ENCODE measurements around the gene PGGT1B. TPM values are rescaled to one million over a fixed set of nuclear protein-coding genes. Genes with fewer than 3 reads are reported as not detected.

Gene PGGT1B
- total RNA-seq, 1 donor from 2014 or later = 45.4 TPM

- H3K4me2 ChIP-seq (ENCODE audit: low read length) = no peak overlapping the region
- no peaks in the 10 kb centered on the region for H3K27me3 Mint-ChIP-seq (ENCODE audit: low read depth, unreplicated experiment)
- FAIRE-seq (no peak), DNase-seq (ENCODE audit: low read depth) (no peak)
- H3K9me3 ChIP-seq (ENCODE audit: insufficient read depth, low read depth, low read length) = no peaks in the 10 kb centered on the region
- H3K9ac ChIP-seq (ENCODE audit: low read length) = no peak overlapping the region
- peaks cover 2% of the 10 kb centered on the region for H3K79me2 ChIP-seq (ENCODE audit: insufficient read depth, low read length)
- H3K36me3 ChIP-seq (ENCODE audit: insufficient read depth, low read length) = peaks cover 3% of the 10 kb centered on the region
- H2AFZ ChIP-seq (ENCODE audit: low read depth, low read length) = no peak overlapping the region
- H3K9me3 Mint-ChIP-seq (ENCODE audit: unreplicated experiment) = no peaks in the 10 kb centered on the region
- no peak overlapping the region for H3K27ac Mint-ChIP-seq (ENCODE audit: unreplicated experiment)
- no peaks in the 10 kb centered on the region for H3K4me1 Mint-ChIP-seq (ENCODE audit: low read depth, unreplicated experiment)
- TF ChIP-seq EZH2 (IDR thresholded peaks at IDR 0.05; ENCODE audit: insufficient read depth, low read length) = no peak
- no peak for TF ChIP-seq CTCF (IDR thresholded peaks at IDR 0.05; ENCODE audit: insufficient read depth, low read depth, low read length)
- H4K20me1 ChIP-seq (ENCODE audit: insufficient read depth, low read length) = no peaks in the 10 kb centered on the region
- H3K4me3 Mint-ChIP-seq (ENCODE audit: unreplicated experiment) = no peak overlapping the region
- no peak overlapping the region for H3K27ac ChIP-seq (ENCODE audit: low read depth, low read length)
- H3K4me1 ChIP-seq (ENCODE audit: insufficient read depth, low read length) = no peaks in the 10 kb centered on the region
- H3K36me3 Mint-ChIP-seq (ENCODE audit: low read depth, unreplicated experiment) = peaks cover 4% of the 10 kb centered on the region
- no peak overlapping the region for H3K4me3 ChIP-seq (ENCODE audit: insufficient read depth, low read depth, low read length)
- no peaks in the 10 kb centered on the region for H3K27me3 ChIP-seq (ENCODE audit: insufficient read depth, low read length)
Observed at GRCh38 chr5:115236599-115236998, 26.1 kb downstream of the PGGT1B start.

- DNase-seq (ENCODE audit: low read depth) = no peak
- Histone ChIP-seq H3K36me3 (ENCODE audit: insufficient read depth, low read length) (peaks cover 13% of the 10 kb centered on the region), H3K9me3 (ENCODE audit: insufficient read depth, low read depth, low read length) (no peaks in the 10 kb centered on the region), H2AFZ (ENCODE audit: low read depth, low read length) (no peak overlapping the region), H3K27ac (ENCODE audit: low read depth, low read length) (no peak overlapping the region), H3K4me3 (ENCODE audit: insufficient read depth, low read depth, low read length) (no peak overlapping the region), H3K27me3 (ENCODE audit: insufficient read depth, low read length) (no peaks in the 10 kb centered on the region), H4K20me1 (ENCODE audit: insufficient read depth, low read length) (peaks cover 11% of the 10 kb centered on the region), H3K4me1 (ENCODE audit: insufficient read depth, low read length) (no peaks in the 10 kb centered on the region), H3K79me2 (ENCODE audit: insufficient read depth, low read length) (no peaks in the 10 kb centered on the region), H3K4me2 (ENCODE audit: low read length) (no peak overlapping the region), H3K9ac (ENCODE audit: low read length) (no peak overlapping the region)
- Mint-ChIP-seq H3K9me3 (ENCODE audit: unreplicated experiment) (no peaks in the 10 kb centered on the region), H3K4me3 (ENCODE audit: unreplicated experiment) (no peak overlapping the region), H3K4me1 (ENCODE audit: low read depth, unreplicated experiment) (no peaks in the 10 kb centered on the region), H3K36me3 (ENCODE audit: low read depth, unreplicated experiment) (peaks cover 11% of the 10 kb centered on the region), H3K27me3 (ENCODE audit: low read depth, unreplicated experiment) (no peaks in the 10 kb centered on the region), H3K27ac (ENCODE audit: unreplicated experiment) (no peak overlapping the region)
- TF ChIP-seq EZH2 (IDR thresholded peaks at IDR 0.05; ENCODE audit: insufficient read depth, low read length) (no peak), CTCF (IDR thresholded peaks at IDR 0.05; ENCODE audit: insufficient read depth, low read depth, low read length) (no peak)
- no peak for FAIRE-seq
Observed at GRCh38 chr5:115231598-115231997, 31.1 kb downstream of the PGGT1B start.

GRCh38 chr5:115229606-115230005 is 33.1 kb downstream of the PGGT1B start:
- Mint-ChIP-seq H3K4me1 (ENCODE audit: low read depth, unreplicated experiment) (no peaks in the 10 kb centered on the region), H3K27me3 (ENCODE audit: low read depth, unreplicated experiment) (no peaks in the 10 kb centered on the region), H3K4me3 (ENCODE audit: unreplicated experiment) (no peak overlapping the region), H3K36me3 (ENCODE audit: low read depth, unreplicated experiment) (peaks cover 11% of the 10 kb centered on the region), H3K27ac (ENCODE audit: unreplicated experiment) (no peak overlapping the region), H3K9me3 (ENCODE audit: unreplicated experiment) (no peaks in the 10 kb centered on the region)
- no peak for FAIRE-seq
- no peaks in the 10 kb centered on the region for H3K9me3 ChIP-seq (ENCODE audit: insufficient read depth, low read depth, low read length)
- DNase-seq (ENCODE audit: low read depth) = no peak
- no peak overlapping the region for H3K4me3 ChIP-seq (ENCODE audit: insufficient read depth, low read depth, low read length)
- no peaks in the 10 kb centered on the region for H3K79me2 ChIP-seq (ENCODE audit: insufficient read depth, low read length)
- TF ChIP-seq EZH2 (IDR thresholded peaks at IDR 0.05; ENCODE audit: insufficient read depth, low read length) = no peak
- no peak for TF ChIP-seq CTCF (IDR thresholded peaks at IDR 0.05; ENCODE audit: insufficient read depth, low read depth, low read length)
- peaks cover 13% of the 10 kb centered on the region for H3K36me3 ChIP-seq (ENCODE audit: insufficient read depth, low read length)
- no peak overlapping the region for H2AFZ ChIP-seq (ENCODE audit: low read depth, low read length)
- peaks cover 11% of the 10 kb centered on the region for H4K20me1 ChIP-seq (ENCODE audit: insufficient read depth, low read length)
- no peak overlapping the region for H3K27ac ChIP-seq (ENCODE audit: low read depth, low read length)
- no peak overlapping the region for H3K9ac ChIP-seq (ENCODE audit: low read length)
- H3K4me2 ChIP-seq (ENCODE audit: low read length) = no peak overlapping the region
- no peaks in the 10 kb centered on the region for H3K27me3 ChIP-seq (ENCODE audit: insufficient read depth, low read length)
- H3K4me1 ChIP-seq (ENCODE audit: insufficient read depth, low read length) = no peaks in the 10 kb centered on the region
